ENCODE measurements around the gene HSPA13. TPM values are rescaled to one million over a fixed set of nuclear protein-coding genes. Genes with fewer than 3 reads are reported as not detected.
A peak's percentile ranks its signal among the peaks of the same experiment; 100 is the strongest.
"Not testable (repeated sequence)": the region's sequence is repeated elsewhere in the genome, so short reads cannot be mapped to it uniquely, and the experiment has no call there.

Gene HSPA13
- total and polyA plus RNA-seq, 8 donors: 25.4 to 41.1 (median 39.2) TPM

DNA sequence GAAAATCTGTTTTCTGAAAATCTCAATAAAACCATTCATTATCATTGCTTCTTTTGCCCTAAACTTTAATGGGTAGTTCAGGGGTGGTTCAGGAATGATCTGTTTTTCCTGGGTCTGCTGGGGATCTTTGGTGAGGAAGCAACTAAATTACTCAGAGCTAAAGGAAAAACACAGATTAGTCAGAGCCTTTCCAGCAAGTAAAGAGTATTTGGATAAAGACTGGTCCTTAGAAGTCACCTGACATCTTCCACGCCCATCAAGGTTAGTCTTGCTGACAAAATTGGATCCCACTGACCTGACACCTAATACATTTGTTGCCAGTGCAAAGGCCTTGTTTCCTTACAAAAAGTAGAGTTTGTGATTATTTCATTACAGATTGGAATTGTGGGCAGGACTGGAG, 24.2 kb downstream of the HSPA13 start:
- ATAC-seq: no peak
- H3K36me3 ChIP-seq: no peaks in the 10 kb centered on the region
- TF ChIP-seq, protein P1, sequence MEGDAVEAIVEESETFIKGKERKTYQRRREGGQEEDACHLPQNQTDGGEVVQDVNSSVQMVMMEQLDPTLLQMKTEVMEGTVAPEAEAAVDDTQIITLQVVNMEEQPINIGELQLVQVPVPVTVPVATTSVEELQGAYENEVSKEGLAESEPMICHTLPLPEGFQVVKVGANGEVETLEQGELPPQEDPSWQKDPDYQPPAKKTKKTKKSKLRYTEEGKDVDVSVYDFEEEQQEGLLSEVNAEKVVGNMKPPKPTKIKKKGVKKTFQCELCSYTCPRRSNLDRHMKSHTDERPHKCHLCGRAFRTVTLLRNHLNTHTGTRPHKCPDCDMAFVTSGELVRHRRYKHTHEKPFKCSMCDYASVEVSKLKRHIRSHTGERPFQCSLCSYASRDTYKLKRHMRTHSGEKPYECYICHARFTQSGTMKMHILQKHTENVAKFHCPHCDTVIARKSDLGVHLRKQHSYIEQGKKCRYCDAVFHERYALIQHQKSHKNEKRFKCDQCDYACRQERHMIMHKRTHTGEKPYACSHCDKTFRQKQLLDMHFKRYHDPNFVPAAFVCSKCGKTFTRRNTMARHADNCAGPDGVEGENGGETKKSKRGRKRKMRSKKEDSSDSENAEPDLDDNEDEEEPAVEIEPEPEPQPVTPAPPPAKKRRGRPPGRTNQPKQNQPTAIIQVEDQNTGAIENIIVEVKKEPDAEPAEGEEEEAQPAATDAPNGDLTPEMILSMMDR (IDR thresholded peaks at IDR 0.05): no peak
- intact Hi-C loops (cut with DNase I): no loop called here
- H3K9me3 ChIP-seq: no peaks in the 10 kb centered on the region
- H3K4me1 ChIP-seq: no peaks in the 10 kb centered on the region
- H3K4me3 ChIP-seq: no peak overlapping the region
- H3K27ac ChIP-seq: no peak overlapping the region
- no peak for DNase-seq
- H3K27me3 ChIP-seq: peaks cover 0 to 4% of the 10 kb centered on the region in 2 donors

DNA sequence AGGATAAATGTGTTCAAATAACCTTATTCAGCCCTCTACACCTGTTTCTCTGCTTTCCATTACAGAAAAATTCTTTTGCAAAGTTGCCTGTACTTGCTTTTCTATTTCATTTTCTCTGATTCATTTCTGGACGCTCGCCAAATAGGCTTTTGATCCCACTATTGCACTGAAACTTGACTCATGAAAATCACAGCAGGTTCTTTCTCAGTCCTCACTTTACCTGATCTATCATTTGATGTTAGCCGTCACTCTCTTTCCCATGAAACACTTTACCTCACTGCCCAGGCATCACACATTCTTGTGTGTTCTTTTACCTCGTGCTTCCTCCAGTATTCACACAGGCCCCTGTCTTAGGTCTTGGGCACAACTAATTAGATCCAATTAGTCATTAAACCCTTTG, 26.2 kb downstream of the HSPA13 start:
- Histone ChIP-seq H3K36me3 (no peaks in the 10 kb centered on the region), H3K4me1 (no peaks in the 10 kb centered on the region), H3K4me3 (no peak overlapping the region), H3K27ac (no peak overlapping the region), H3K9me3 (no peaks in the 10 kb centered on the region), H3K27me3 (peaks cover 0 to 4% of the 10 kb centered on the region in 2 donors)
- no peak for ATAC-seq
- TF ChIP-seq, protein P1 (IDR thresholded peaks at IDR 0.05): no peak
- DNase-seq: peak in 1 of 4 donors; percentile 2
- intact Hi-C loops (cut with DNase I): no loop called here

DNA sequence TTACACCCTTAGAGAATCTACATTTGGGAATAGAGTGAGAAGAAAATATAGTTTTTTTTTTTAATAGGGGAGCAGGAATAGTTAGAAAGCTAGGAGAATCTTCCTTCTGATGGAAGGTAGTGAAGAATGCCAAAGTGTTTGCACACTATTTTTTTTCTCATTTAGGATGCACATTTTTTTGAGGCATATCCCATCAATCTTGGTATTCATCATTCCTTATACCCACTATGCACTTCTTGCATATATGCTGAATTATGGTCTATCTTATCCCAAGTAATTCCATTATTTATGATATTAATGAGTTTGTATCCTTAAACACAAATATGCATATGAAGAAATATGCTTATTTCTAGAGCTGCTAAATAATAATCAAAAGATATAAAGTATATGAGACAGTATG, 28.4 kb downstream of the HSPA13 start:
- H3K4me3 ChIP-seq: no peak overlapping the region
- TF ChIP-seq, protein P1 (IDR thresholded peaks at IDR 0.05): no peak
- peaks cover 0 to 4% of the 10 kb centered on the region in 2 donors for H3K27me3 ChIP-seq
- H3K27ac ChIP-seq: no peak overlapping the region
- no peak for DNase-seq
- ATAC-seq: no peak
- no peaks in the 10 kb centered on the region for H3K9me3 ChIP-seq
- no peaks in the 10 kb centered on the region for H3K4me1 ChIP-seq
- H3K36me3 ChIP-seq: no peaks in the 10 kb centered on the region
- intact Hi-C loops (cut with DNase I): no loop called here

DNA sequence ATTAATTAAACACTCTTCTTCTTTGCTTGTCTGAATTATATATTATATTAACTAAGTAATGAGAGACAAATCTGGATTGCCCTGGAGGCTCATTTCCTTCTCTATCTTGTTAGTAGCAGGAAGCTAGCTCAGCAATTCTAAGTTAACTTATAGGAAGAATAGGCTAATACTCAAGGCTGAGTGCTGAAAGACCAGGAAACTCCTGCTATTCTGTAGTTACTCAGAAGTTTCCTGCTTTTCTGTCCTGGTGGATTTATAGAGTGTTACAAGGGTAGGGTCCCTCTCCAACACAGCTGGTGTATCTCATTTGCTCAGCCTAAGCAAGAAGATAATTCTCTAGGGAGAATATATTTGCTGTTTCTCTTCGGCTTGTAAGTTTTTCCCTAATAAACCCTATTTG, 29.2 kb downstream of the HSPA13 start:
- H3K27ac ChIP-seq: no peak overlapping the region
- DNase-seq (peak in 1 of 4 donors; percentile 1), ATAC-seq (no peak)
- no peaks in the 10 kb centered on the region for H3K4me1 ChIP-seq
- no peaks in the 10 kb centered on the region for H3K27me3 ChIP-seq
- H3K9me3 ChIP-seq: no peaks in the 10 kb centered on the region
- H3K4me3 ChIP-seq: no peak overlapping the region
- TF ChIP-seq, protein P1 (IDR thresholded peaks at IDR 0.05): no peak
- intact Hi-C loops (cut with DNase I): no loop called here
- H3K36me3 ChIP-seq: no peaks in the 10 kb centered on the region

DNA sequence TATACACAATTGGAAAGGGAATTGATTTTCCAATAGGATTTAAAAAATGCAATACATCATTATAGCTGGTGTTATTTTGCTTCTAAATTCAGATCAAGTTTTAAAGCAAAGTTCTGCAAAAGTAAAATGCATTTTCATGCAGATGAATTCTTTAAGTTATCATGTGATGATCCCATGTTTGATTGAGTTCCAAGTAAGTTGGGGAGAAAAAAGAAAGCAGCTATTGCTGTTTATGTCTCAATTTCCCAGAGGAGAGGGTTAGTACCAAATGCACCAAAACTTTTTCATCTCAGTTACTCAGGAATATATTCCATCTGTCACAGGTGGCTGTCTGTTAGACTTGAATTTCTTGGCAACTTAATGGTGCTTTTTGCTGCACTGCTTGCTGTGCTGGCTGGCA, 29.7 kb downstream of the HSPA13 start:
- TF ChIP-seq, protein P1 (IDR thresholded peaks at IDR 0.05): no peak
- intact Hi-C loops (cut with DNase I): no loop called here
- no peaks in the 10 kb centered on the region for H3K36me3 ChIP-seq
- no peak overlapping the region for H3K27ac ChIP-seq
- no peak for DNase-seq
- H3K27me3 ChIP-seq: no peaks in the 10 kb centered on the region
- H3K9me3 ChIP-seq: no peaks in the 10 kb centered on the region
- no peak overlapping the region for H3K4me3 ChIP-seq
- ATAC-seq: no peak
- H3K4me1 ChIP-seq: no peaks in the 10 kb centered on the region

DNA sequence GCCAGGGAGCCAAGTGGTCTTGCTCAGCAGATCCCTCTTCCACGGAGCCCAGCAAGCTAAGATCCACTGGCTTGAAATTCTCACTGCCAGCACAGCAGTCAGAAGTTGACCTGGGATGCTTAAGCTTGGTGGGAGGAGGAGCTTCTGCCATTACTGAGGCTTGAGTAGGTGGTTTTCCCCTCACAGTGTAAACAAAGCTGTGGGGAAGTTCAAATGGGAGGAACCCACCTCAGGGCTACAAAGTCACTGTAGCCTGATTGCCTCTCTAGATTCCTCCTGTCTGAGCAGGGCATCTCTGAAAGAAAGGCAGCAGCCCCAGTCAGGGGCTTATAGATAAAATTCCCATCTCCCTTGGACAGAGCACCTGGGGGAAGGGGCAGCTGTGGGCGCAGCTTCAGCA, 55.6 kb downstream of the HSPA13 start:
- H3K4me3 ChIP-seq; intact Hi-C loops (cut with DNase I); H3K4me1 ChIP-seq; H3K27ac ChIP-seq; H3K9me3 ChIP-seq; H3K36me3 ChIP-seq; ATAC-seq; DNase-seq; H3K27me3 ChIP-seq: not testable (repeated sequence)
